ENCODE measurements around the gene ZNF385C.

- TF ChIP-seq CTCF (IDR thresholded peaks at IDR 0.05) (no peak), POLR2A (IDR thresholded peaks at IDR 0.05) (no peak)
These were observed 96.0 kb downstream of the ZNF385C start for GRCh38 chr17:42002175-42002791.
